Muscle of arm (tissue), 12 donors: Measurements from ENCODE around the gene SORT1. TPM values are rescaled to one million over a fixed set of nuclear protein-coding genes. Genes with fewer than 3 reads are reported as not detected.
"Not testable (repeated sequence)": the region's sequence is repeated elsewhere in the genome, so short reads cannot be mapped to it uniquely, and the experiment has no call there.

Source experiments
- DNase-seq: peaks from one replicate; pipeline ENCODE4 v3.0.0-alpha.2; 2013
- polyA plus RNA-seq, 12 donors: library from polyadenylated mRNA; unstranded; fragments of 120-200 nt; gene quantifications; one replicate each; pipeline ENCODE4 v1.2.1, GENCODE V29; 2013; ENCODE audit not compliant: insufficient read length in 12 of 12

SORT1 gene
- polyA plus RNA-seq, 12 donors = 20.0 to 42.1 (median 34.6) TPM; not detected in 1

DNA sequence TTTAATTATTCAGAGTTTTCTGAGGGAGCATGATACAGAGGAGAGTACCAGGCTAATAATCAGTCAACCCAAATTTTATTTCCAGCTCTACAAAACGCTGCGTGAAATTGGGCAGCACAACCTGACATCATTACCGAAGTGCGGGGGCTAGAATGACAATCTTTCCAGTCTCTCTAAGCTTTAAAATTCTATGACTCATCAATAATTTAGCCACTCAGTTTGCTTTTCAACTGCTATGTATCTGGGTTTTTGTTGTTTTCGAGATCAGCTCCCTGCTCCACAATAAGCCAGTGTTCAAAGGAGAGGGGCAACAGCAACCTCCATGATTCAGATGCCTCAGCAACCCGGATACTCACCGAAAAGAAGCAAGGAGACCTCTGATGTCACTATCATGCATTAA is 13.9 kb downstream of the SORT1 start:
- no peak for DNase-seq

GRCh38 chr1:109383087-109383779 is 14.5 kb downstream of the SORT1 start:
- no peak for DNase-seq

- DNase-seq = no peak
These were observed 16.1 kb downstream of the SORT1 start for GRCh38 chr1:109381573-109381972.

- no peak for DNase-seq
These were observed 17.8 kb downstream of the SORT1 start for GRCh38 chr1:109379907-109380306.

GRCh38 chr1:109379422-109379821 is 18.3 kb downstream of the SORT1 start:
- DNase-seq = no peak

GRCh38 chr1:109377698-109378097 is 20.0 kb downstream of the SORT1 start:
- no peak for DNase-seq

- not testable (repeated sequence) for DNase-seq
These were observed 24.0 kb downstream of the SORT1 start for GRCh38 chr1:109373696-109374095.

DNA sequence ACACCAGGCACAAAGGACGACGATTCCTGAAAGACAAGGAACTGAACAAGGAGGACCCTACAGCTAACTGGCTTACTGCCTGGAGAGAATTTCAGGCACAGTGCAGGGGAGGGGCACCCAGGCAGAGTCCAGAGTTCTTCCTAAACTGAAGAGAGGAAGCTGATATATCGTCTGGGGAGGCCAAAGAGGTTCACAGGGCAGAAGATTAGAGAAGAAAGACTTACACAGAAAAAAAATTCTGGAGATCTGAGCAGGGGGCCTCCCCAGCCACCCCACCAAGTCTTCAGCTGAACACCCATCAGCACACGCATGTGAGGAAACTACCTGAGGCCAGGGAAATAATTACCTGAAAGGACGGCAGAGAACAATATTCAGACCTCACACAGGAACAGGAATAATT is 24.6 kb downstream of the SORT1 start:
- no peak for DNase-seq

DNA sequence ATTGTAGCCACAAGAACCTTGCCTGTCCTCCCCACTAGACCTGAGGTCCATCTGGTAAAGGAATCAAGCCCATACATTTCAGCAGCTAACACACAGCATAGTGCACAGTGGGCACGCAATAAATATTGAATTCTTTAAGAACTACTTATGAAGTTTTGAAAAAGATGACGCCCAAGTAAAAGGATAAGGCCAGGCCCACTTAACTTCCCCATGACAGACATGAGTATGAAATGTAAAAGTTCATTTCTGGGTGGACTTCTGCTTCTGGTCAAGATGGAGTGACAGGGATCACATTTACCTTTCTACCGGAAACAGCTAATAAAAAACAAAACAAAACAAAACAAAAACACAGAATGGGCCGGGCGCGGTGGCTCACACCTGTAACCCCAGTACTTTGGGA is 25.4 kb downstream of the SORT1 start:
- no peak for DNase-seq

DNA sequence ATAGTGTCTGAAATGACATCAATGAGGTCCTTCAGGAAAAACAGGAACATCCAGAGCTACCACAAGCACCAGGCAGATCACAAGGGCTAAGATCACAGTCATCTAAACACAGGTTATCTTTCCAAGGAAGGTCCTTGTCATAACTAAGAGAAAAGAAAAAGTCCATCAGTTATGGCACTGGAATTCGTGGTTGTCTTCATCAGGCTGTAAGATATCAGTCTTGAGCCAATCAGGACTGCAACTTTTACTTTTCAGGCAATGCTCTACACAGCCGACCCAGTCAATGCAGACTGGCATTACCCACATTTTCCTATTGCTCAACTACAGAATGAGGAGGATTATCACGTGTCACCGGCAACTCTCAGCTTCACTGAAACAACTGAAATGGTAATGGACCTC is 26.4 kb downstream of the SORT1 start:
- DNase-seq = no peak

- DNase-seq = no peak
These were observed 26.9 kb downstream of the SORT1 start for GRCh38 chr1:109370712-109371340.

DNA sequence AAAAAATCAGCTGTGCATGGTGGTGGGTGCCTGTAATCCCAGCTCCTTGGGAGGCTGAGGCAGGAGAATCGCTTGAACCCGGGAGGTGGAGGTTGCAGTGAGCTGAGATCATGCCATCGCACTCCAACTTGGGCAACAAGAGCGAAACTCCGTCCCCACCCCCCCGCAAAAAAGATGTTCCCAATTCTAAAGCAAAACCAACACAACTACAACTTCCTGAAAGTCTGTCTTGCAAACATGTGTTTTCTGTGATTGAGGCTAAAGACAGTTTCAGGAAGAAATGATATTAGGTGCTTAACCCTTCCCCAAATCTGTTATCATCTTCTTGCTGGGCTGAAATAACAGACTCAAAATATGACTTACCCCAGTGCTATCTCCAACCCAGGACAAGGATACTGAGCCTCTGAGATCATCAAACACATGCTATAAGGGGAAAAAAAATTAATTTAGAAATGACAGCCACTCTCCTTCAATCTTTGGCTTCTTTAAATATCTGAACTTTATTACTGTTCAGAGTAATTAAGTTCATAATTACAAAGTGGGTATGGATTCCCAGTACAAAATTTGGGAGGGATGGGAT is 28.5 kb downstream of the SORT1 start:
- no peak for DNase-seq

DNA sequence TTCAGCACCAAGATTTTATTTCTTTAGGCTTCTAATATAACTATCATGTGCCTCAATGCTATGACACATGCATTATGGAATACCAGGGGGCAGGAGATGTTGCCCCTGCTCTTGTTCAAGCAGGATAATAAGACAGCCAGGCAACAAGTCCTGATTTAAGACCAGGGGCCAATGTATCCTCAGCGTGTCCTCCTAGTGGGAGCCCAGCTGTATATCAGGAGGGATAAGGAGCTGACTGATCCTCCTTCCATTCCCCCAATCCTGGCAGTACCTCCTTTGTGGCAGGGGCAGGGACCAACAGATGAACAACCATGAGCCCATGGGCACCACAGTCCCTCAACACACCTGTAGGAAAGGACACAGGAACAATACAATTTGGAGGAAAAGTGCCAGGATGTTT is 29.3 kb downstream of the SORT1 start:
- DNase-seq = no peak

GRCh38 chr1:109367626-109368025 is 30.1 kb downstream of the SORT1 start:
- DNase-seq = no peak

DNA sequence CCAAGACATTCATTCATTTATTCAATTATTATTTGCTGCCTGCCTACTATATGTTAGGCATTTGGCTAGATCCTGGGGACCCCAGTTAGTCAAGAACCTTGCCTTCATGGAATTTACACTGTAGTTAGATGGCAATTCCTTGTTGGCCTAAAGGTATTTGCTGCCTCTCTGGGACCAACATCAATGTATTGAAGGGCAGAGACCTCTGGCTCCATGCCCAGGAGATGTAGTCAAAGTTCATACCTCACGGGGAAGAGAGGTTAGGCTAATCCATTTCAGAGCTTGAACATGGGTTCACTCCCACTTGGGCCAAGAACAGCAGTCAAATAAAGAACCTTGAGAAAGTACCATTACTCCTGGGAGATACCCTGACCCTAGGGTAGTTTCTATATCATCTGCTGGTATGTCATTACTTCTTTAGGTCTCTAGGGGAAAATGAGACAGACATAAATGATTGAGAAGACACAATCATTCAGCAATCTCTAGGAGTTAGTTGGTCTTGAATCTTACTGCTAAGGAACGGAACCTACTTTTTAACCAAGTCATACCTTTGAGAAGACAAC is 32.0 kb downstream of the SORT1 start:
- DNase-seq = no peak

DNA sequence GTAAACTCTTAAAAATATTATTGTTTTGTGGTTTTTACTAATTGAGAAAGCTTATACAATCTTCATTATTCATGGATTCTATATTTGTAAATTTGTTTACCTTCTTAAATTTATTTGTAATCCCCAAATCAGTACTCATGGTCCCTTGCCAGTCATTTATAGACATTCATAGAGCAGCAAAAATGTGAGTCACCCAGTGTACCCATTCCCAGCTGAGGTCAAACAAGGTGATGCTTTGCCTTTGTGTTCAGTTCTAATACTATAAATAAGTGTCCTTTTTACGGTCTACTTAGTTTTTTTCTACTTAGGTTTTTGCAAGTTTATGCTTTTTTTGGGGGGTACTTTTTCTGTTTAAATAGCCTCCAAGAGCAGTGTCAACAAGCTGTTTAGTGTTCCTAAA is 36.1 kb downstream of the SORT1 start:
- no peak for DNase-seq

- DNase-seq = no peak
These were observed 36.6 kb downstream of the SORT1 start for GRCh38 chr1:109361069-109361468.

- no peak for DNase-seq
These were observed 40.1 kb downstream of the SORT1 start for GRCh38 chr1:109357616-109358015.

DNA sequence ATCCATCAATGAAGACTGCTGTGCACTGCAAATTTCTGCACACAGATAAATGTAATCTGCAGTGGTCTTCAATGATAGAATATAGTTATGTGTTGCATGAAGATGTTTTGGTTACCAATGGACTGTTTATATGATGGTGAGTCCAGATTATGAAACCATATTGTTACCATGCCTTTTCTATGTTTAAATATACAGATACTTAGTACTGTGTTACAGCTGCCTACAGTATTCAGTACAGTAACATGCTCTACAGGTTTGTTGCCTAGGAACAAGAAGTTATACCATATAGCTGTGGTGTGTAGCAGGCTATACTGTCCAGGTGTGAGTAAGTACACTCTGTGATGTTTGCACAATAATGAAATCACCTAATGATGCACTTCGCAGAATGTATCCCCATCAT is 40.8 kb downstream of the SORT1 start:
- no peak for DNase-seq

DNA sequence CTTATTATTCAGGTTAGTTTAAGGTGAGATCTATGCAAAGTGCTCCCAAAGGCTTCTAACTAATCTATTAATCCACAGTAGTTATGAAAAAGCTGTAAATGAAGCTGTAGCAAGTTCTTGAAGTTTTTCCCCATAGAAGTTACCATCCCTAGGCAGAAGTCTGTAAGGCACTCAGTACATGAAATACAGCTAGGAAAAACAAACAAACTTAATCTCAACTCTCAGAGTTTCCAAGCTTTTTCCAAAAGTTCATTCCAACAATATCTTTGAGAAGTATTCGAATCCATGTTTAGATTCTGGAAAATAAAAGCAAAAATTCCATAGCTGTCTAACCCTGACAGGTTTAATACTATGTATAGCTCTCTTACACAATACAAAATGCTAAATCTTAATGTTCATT is 41.2 kb downstream of the SORT1 start:
- DNase-seq = no peak

- DNase-seq = no peak
These were observed 42.8 kb downstream of the SORT1 start for GRCh38 chr1:109354929-109355328.

- no peak for DNase-seq
These were observed 46.3 kb downstream of the SORT1 start for GRCh38 chr1:109351457-109351856.

- DNase-seq = no peak
These were observed 47.1 kb downstream of the SORT1 start for GRCh38 chr1:109350655-109351054.
